HepG2 (cell line): Measurements from ENCODE around the gene IGF2BP3. TPM values are rescaled to one million over a fixed set of nuclear protein-coding genes. Genes with fewer than 3 reads are reported as not detected.

Experiments
- AHR ChIP-seq: IDR thresholded peaks from 2 replicates; pipeline ENCODE4 v1.6.1; 2018; ENCODE audit warnings: missing genetic modification reagents, missing compliant biosample characterization
- ARNT2 ChIP-seq: sonication (generic); formaldehyde crosslinking; IDR thresholded peaks from 2 replicates; pipeline ENCODE4 v1.8.0; 2022; ENCODE audit warnings: mild to moderate bottlenecking, low read depth, missing genetic modification reagents, moderate library complexity
- DBP ChIP-seq: sonication (generic); formaldehyde crosslinking; IDR thresholded peaks from 2 replicates; pipeline ENCODE4 v1.4.0; 2020; ENCODE audit warnings: missing genetic modification reagents; ENCODE audit errors: not compliant biosample characterization
- DR1 ChIP-seq: sonication (generic); formaldehyde crosslinking; IDR thresholded peaks from 2 replicates; pipeline ENCODE4 v1.8.0; 2021; ENCODE audit warnings: mild to moderate bottlenecking, missing genetic modification reagents, inconsistent platforms
- GABPA ChIP-seq, 2 experiments: IDR thresholded peaks; 2 replicates each; pipeline ENCODE4 v1.6.1; 2011 to 2016; ENCODE audit warnings: low read depth in 2 of 2, low read length in 1 of 2, missing biosample characterization in 1 of 2, missing genetic modification characterization in 1 of 2
- GTF3A ChIP-seq: sonication (generic); formaldehyde crosslinking; conservative IDR thresholded peaks from 2 replicates; pipeline ENCODE4 v1.4.0; 2020; ENCODE audit warnings: mild to moderate bottlenecking, missing genetic modification reagents
- KLF11 ChIP-seq: IDR thresholded peaks from 2 replicates; pipeline ENCODE4 v1.6.1; 2016; ENCODE audit warnings: missing compliant biosample characterization
- KLF12 ChIP-seq: sonication (generic); formaldehyde crosslinking; IDR thresholded peaks from 2 replicates; pipeline ENCODE4 v1.4.0; 2020; ENCODE audit warnings: missing genetic modification reagents, borderline replicate concordance
- MED13 ChIP-seq: sonication (generic); formaldehyde crosslinking; IDR thresholded peaks from 2 replicates; pipeline ENCODE4 v1.5.0; 2020; ENCODE audit warnings: missing genetic modification reagents
- MLXIP ChIP-seq: sonication (generic); formaldehyde crosslinking; IDR thresholded peaks from 2 replicates; pipeline ENCODE4 v1.9.0; 2021; ENCODE audit warnings: missing genetic modification reagents, borderline replicate concordance
- MZF1 ChIP-seq: sonication (generic); formaldehyde crosslinking; IDR thresholded peaks from 2 replicates; pipeline ENCODE4 v1.8.1; 2023; ENCODE audit warnings: mild to moderate bottlenecking, missing genetic modification reagents, borderline replicate concordance
- NFIC ChIP-seq: IDR thresholded peaks from 2 replicates; pipeline ENCODE4 v1.6.1; 2012; ENCODE audit warnings: mild to moderate bottlenecking, low read length, inconsistent platforms
- PRMT3 ChIP-seq: sonication (generic); formaldehyde crosslinking; IDR thresholded peaks from 2 replicates; pipeline ENCODE4 v1.8.1; 2022; ENCODE audit warnings: low read depth, mild to moderate bottlenecking, moderate library complexity, missing genetic modification reagents, borderline replicate concordance
- SNAPC2 ChIP-seq: sonication (generic); formaldehyde crosslinking; IDR thresholded peaks from 2 replicates; pipeline ENCODE4 v1.8.1; 2022; ENCODE audit warnings: mild to moderate bottlenecking, missing genetic modification reagents
- TOPORS ChIP-seq: sonication (generic); formaldehyde crosslinking; IDR thresholded peaks from 2 replicates; pipeline ENCODE4 v1.8.0; 2023; ENCODE audit warnings: mild to moderate bottlenecking, missing genetic modification reagents
- TRIM24 ChIP-seq: sonication (generic); formaldehyde crosslinking; IDR thresholded peaks from 2 replicates; pipeline ENCODE4 v1.8.0; 2022; ENCODE audit warnings: mild to moderate bottlenecking, missing genetic modification reagents
- ZBTB34 ChIP-seq: sonication (generic); formaldehyde crosslinking; IDR thresholded peaks from 2 replicates; pipeline ENCODE4 v1.8.0; 2022; ENCODE audit warnings: mild to moderate bottlenecking, missing genetic modification reagents
- ZFP37 ChIP-seq: sonication (generic); formaldehyde crosslinking; IDR thresholded peaks from 2 replicates; pipeline ENCODE4 v1.4.0; 2020; ENCODE audit warnings: missing genetic modification reagents, borderline replicate concordance
- ZNF235 ChIP-seq: sonication (generic); formaldehyde crosslinking; IDR thresholded peaks from 2 replicates; pipeline ENCODE4 v1.8.1; 2023; ENCODE audit warnings: mild to moderate bottlenecking, missing genetic modification reagents, borderline replicate concordance
- polyA plus RNA-seq, 8 experiments: library from polyadenylated mRNA; depleted of rRNA in 3 of 8; stranded (reverse) in 7 of 8; unstranded in 1 of 8; fragments of >200 nt; fragmentation: Illumina TruSeq in 4 of 8; extraction: Trizol in 4 of 8; gene quantifications; 2 replicates each; pipeline versions ENCODE4 v1.2.1 to v1.2.3, GENCODE V29; 2011 to 2016; ENCODE audit warnings: low read depth in 4 of 8, missing spikeins in 1 of 8, mixed read lengths in 1 of 8; ENCODE audit not compliant: insufficient read depth in 1 of 8
- total RNA-seq, 5 experiments: library from RNA; depleted of rRNA; stranded (reverse); fragments of >200 nt; fragmentation: Illumina TruSeq; extraction: Trizol; gene quantifications; 2 replicates each; pipeline ENCODE4 v1.2.3, GENCODE V29; 2016; ENCODE audit warnings: low read depth in 1 of 5

Gene IGF2BP3
- total and polyA plus RNA-seq, 2 of the 13 experiments (the other 11 are each of a cell fraction or from before 2014, with no cell fraction given), result 37.7 to 39.5 TPM

GRCh38 chr7:23298885-23299769 lies 171.2 kb downstream of the IGF2BP3 start, which contains the start of gene MALSU1 (continued):
- no peak for TF ChIP-seq KLF12 (CRISPR knock-in tag)
- TF ChIP-seq GTF3A, result no peak
- TF ChIP-seq DR1 (CRISPR knock-in tag), result peak; percentile 86; the same call in 1 of the 2 replicates
- TF ChIP-seq ZBTB34 (CRISPR knock-in tag), result peak; percentile 51; the same call in 1 of the 2 replicates
- TF ChIP-seq NFIC, result peak; percentile 51; the same call in 1 of the 2 replicates
- TF ChIP-seq MZF1 (CRISPR knock-in tag), result no peak
- TF ChIP-seq PRMT3, result no peak
- TF ChIP-seq ZFP37, result peak; percentile 31; the same call in 1 of the 2 replicates
- peak; percentile 76; the same call in 1 of the 2 replicates for TF ChIP-seq TOPORS (CRISPR knock-in tag)
- 0 out of 2 replicates have a peak, but pooled peaks have one; percentile 52 for TF ChIP-seq SNAPC2 (CRISPR knock-in tag)
- peak; percentile 34; the same call in 1 of the 2 replicates for TF ChIP-seq KLF11 (CRISPR knock-in tag)
- no peak for TF ChIP-seq DBP
- TF ChIP-seq AHR, result peak; percentile 67; the same call in 1 of the 2 replicates
- TF ChIP-seq ZNF235 (CRISPR knock-in tag), result peak; percentile 70; the same call in 1 of the 2 replicates
- TF ChIP-seq TRIM24 (CRISPR knock-in tag), result no peak
- no peak for TF ChIP-seq MLXIP (CRISPR knock-in tag)
- peak; percentile 89 for TF ChIP-seq ARNT2 (CRISPR knock-in tag)
- TF ChIP-seq MED13 (CRISPR knock-in tag), result no peak
- TF ChIP-seq GABPA (IDR thresholded peaks at IDR 0.05; ENCODE audit: low read depth, low read length), result peak; percentile 64
- TF ChIP-seq GABPA (CRISPR knock-in tag; IDR thresholded peaks at IDR 0.05; ENCODE audit: low read depth), result peak; percentile 94
